GM15510 (cell line): ENCODE data around the gene CEP112.

Source experiments
- POLR2A ChIP-seq: IDR thresholded peaks from 3 replicates; pipeline ENCODE4 v1.6.1; 2011; ENCODE audit warnings: borderline replicate concordance; ENCODE audit not compliant: insufficient read length; ENCODE audit errors: extremely low read depth

CEP112 gene

DNA sequence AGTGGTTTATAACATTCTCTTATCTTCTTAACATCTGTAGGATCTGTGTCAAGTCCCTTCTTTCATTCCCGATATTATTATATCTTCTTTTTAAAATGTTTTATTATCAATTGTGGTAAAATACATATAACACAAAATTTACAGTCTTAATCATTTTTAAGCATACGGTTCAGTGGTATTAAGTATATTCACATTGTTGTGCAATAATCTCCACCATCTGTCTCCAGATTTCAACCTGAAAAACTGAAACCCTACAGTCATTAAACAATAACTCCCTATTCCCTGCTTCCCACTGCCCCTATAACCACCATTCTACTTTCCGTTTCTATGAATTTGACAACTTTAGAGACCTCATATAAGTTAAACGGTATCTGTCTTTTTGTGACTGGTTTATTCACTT is 45.5 kb downstream of the CEP112 start:
- TF ChIP-seq POLR2A = no peak

DNA sequence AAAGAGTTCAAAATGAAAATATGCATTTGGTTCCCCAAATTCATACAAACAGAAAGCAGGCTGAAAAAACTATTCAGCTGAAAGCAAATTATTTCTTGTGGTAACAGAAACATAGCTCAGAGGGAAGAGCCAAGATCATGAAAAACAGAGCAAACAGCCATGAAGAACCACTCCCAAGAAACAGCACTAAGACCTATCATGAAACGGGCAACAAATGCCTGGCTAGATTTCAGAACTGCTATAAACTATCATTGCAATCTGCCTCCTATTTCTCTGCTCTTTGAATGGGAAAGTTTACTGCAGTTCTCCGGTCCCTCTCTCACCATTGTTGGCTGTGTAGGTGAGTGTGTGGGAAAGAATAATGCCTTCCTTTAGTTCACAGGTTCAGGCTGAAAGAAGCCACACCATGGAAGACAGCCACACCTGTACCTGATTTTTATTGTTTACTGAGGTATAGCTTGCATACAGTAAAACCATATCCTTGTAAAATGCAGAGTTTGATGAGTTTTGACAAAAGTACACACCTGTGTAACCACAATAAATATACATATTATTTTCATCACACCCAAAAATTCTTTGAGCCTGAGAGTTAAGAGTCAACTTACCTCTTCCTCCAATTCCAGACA is 48.2 kb downstream of the CEP112 start:
- no peak for TF ChIP-seq POLR2A

DNA sequence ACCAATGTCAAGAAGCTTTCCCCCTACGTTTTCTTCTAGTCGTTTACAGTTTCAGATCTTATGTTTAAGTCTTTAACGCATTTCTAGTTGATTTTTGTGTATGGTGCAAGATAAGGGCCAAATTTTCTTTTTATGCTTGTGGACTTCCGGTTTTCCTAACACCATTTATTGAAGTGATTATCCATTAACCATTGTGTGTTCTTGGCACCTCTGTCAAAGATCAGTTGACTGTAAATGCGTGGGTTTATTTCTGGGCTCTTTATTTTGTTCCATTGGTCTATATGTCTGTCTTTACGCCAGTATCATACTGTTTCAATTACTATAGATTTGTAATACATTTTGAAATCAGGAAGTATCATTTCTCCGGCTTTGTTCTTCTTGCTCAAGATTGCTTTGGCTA is 49.5 kb downstream of the CEP112 start:
- TF ChIP-seq POLR2A = no peak

DNA sequence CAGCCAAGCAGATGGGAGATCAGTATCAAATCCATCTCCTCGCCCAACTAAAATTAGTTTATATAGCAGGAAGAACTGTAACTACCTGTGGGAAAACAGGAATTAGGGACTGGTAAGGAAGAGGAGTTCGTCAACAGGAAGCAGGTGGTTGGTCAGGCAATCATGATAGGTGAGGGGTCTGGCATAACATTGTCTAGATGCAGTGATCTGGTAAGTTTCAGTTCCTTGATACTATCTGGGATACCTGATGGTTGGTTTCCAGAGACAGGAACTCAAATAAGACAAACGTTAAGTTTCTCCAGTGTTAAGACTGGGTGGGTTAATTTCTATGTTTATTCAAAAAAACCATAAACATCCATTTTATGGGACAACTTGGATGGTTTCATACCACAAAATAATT is 53.8 kb downstream of the CEP112 start:
- TF ChIP-seq POLR2A = no peak

DNA sequence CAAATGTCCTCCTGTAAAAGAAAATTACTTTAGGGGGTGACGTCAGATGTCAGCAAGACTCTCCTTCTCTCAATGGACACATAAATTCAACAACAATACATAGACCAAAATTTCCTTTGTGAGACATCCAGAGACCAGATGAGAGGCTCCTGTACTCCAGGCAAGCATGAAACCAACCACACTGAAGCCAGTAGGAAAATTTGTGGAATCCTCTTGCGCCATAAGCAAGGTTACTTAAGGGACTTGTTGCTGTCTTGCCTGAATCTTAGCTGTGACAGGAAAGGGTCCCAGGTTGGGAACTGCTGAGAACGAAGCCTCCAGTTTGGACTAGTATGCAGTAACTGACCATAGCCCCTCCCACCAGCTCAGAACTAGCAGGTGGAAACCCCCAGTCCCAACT is 56.0 kb downstream of the CEP112 start:
- no peak for TF ChIP-seq POLR2A

DNA sequence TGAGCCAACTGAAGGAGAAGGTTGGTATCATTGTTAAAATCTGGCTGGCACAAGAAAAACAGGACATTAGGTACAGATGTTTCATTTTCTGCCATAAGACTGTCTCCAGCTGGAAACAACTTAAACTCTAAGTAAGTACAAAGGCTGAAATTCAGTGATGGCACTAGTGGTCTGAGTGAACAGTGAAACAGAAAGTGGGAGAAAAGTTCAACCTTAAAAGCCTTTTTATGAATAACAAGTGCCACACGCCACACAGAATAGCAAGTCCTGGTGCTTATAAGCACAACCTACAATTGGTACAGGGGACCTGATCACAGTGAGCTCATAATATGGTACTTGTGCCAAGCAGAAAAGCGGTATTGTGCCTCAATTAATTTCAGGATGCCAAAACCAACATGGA is 56.7 kb downstream of the CEP112 start:
- no peak for TF ChIP-seq POLR2A

DNA sequence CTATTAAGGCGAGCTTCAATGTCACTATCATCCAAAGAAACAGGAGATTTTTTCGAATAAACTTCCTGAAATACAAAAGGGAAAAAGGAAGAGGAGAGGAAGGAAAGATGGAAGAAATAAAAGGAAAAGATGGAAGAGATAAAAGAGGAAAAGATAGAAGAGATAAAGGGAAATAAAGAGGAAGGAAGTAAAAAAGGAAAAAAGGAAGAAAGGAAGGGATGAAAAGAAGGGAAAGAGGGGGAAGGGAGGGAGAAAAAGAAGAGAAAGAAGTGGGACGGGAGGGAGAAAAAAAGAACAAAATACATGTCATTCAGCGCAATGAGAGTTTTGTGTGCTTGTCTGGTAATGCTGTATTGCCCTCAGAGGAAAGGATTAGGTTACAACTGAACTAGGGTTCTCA is 62.2 kb downstream of the CEP112 start:
- no peak for TF ChIP-seq POLR2A

DNA sequence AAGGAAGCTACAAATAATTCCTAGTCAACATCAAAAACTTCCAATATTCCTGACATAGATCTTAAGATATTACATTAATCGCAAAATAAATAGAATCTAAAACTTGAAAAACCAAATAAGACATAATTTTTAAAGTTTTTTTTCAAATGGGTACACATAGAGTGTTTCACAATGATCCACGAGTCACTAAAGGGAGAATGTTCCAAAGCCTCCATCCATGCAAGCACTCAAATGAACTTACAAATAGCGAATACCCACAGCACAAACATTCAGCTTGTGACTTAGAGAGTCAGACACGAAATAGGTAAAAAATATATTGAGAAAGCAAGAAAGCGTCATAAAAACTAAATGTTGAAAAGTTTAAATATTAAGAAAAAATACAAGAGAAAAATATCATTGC is 65.7 kb downstream of the CEP112 start:
- no peak for TF ChIP-seq POLR2A

DNA sequence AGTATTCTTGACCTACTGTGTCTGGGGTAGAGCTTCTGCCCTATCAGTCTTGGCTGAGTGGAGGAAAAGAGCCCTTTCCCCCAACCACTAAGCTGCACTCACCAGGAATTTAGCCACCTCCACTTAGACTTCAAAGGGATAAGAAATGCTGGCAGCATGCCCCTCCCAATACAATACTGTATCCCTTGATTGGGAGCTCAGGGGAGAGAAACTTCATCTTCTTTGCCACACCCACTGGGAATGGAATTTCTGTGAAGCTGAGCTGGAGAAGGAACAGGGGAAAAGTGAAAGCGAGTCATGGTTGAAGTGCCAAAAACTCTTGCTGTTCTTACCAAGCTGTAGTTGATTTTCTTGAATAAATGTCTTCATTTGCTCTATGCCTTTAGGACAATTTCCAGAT is 68.8 kb downstream of the CEP112 start:
- TF ChIP-seq POLR2A = no peak

DNA sequence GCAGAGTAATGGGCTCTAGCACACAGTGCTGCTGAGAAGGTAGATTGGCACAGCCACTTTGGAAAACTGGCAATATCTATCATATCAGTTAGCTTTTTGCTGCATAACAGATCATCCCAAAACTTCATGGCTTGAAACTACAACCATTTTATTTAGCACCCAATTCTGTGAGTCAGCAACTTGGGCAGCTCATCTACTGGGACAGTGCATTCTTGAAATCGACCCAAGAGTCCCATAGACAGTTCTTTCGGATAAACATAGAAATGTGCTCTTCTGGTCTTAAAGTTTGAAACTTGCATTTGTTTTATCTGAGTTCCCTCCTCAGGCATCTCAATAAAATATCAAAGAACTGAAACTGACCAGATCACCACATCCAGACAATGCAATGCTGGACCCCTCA is 76.7 kb downstream of the CEP112 start:
- TF ChIP-seq POLR2A = no peak

DNA sequence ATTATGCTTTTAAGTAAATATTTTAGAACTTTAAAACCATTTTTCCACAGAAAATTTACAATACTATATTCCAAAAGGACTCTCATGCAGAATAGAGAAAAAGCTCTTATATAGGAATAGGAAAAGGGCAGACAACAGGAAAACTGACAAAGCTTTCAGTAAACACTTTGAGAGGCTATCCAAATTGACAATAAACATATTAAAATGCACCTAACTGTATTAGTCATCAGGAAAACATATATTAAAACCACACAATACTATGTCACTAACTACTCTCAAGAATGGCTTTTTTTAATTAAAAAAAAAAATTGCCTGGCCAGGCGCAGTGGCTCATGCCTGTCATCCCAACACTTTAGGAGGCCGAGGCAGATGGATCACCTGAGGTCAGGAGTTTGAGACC is 77.3 kb downstream of the CEP112 start:
- TF ChIP-seq POLR2A = no peak

DNA sequence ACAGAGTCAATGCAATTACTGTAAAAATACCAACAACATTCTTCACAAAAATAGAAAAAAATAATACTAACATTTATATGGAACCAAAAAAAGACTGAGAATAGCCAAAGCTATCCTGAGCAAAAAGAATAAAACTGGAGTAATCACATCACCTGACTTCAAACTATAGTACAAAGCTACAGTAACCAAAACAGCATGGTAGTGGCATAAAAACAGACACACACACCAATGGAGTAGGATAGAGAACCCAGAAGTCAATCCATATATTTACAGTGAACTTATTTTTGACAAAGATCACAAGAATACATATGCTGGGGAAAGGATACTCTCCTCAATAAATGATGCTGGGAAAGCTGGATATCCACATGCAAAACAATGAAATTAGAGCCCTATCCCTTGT is 84.2 kb downstream of the CEP112 start:
- no peak for TF ChIP-seq POLR2A

DNA sequence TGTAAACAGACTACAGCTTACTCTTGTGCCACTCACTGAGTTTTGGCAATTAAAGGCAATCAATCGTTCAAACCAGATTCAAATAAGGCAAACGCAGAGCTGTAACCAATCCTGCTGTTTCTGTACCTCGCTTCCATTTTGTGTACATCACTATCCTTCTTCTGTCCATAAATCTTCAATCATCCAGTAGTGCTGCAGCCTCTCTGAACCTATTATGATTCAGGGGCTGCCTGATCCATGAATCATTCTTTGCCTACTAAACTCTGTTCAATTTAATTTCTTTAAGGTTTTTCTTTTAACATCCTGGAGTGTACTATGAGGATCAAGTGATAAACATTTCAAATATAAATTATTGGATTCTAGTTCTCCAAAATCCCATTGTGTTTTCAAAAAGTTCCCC is 93.9 kb downstream of the CEP112 start:
- no peak for TF ChIP-seq POLR2A

DNA sequence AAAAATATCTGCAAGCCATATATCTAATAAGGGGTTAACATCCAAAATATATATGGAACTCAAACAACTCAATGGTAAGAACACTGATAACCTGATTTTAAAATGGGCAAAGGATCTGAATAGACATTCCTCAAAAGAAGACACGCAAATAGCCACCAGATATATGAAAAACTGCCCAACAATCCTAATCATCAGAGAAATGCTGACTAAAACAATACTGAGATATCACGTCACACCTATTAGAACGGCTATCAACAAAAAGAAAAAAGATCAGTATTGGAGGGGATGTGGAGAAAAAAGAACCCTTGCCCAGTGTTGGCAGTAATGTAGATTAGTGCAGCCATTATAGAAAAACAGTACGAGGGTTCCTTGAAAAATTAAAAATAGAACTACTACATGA is 97.2 kb downstream of the CEP112 start:
- no peak for TF ChIP-seq POLR2A

DNA sequence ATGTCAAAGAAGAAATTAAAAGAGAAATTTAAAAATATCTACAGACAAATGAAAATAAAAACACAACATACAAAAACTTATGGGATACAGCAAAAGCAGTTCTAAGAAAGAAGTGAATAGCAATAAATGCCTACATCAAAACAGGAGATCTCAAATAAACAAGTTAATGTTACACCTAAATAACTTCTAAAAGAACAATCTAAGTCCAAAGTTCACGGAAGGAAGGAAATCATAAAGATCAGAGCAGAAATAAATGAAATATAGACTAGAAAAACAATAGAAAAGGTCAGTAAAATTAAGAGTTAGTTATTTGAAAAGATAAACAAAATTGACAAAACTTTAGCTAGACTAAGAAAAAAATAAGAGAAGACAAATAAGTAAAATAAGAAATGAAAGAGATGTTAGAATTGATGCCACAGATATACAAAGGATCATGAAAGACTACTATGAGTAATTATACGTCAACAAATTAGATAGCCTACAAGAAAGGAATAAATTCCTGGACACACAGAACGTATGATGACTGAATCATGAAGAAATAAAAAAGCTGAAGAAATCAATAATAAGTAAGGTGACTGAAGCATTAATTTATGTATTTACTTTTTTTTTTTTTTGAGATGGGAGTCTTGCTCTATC is 100.4 kb downstream of the CEP112 start:
- TF ChIP-seq POLR2A = no peak

DNA sequence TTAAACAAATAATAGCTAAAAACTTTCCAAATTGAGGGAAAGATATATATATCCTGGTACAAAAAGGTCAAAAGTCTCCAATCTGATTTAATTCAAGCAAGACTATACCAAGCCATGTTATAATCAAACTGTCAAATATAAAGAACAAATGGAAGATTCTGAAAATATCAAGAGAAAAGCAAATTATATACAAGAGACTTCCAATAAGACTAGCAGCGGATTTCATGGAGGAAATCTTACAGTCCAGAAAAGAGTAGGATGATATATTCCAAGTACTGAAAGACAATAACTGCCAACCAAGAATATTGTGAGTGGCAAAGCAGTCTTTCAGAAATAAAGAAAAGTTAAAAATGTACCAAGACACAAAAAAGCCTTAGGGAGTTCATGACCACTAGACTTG is 102.2 kb downstream of the CEP112 start:
- no peak for TF ChIP-seq POLR2A

DNA sequence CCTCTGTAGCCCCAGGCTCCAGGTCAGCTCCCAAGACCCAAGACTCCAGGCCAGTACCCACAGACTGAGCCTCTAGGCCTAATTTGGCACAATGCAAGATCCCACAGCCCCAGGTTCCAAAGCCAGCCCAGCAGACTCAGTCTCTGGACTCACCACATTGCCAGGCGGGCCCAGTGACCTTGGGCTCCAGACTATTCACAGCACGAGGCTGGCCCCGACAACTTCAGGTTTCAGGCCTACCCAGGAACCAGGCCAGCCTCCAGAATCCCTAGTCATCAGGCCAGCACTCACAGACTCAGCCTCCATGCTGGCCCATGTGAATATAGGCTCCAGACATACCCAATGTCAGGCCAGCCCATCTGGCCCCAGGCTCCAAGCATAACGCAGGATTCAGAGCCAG is 103.8 kb downstream of the CEP112 start:
- TF ChIP-seq POLR2A = no peak
